OCI-LY3 (cell line): ENCODE measurements around the gene TMEM121B.

Experiments
- H2AFZ ChIP-seq: fragments of 200-600, 300-600 bp; shearing (Covaris generic); 2 replicates; pipeline ENCODE4 v1.6.0; 2014; ENCODE audit warnings: antibody characterized with exemption, low read depth, low read length
- H3K27ac ChIP-seq: fragments of 200-600, 300-600 bp; sonication (generic); 2 replicates; pipeline ENCODE4 v1.5.1; 2014; ENCODE audit warnings: mild to moderate bottlenecking, low read length, moderate library complexity, mixed read lengths
- H3K27me3 ChIP-seq: fragments of 200-600, 300-600 bp; sonication (generic); 2 replicates; pipeline ENCODE4 v1.6.1; 2014; ENCODE audit warnings: low read depth, low read length, mixed read lengths
- H3K36me3 ChIP-seq: fragments of 200-600, 300-600 bp; sonication (generic); replicated peaks from 2 replicates; pipeline ENCODE3; 2014; ENCODE audit warnings: low read depth, low read length, mixed read lengths
- H3K4me1 ChIP-seq: fragments of 300-600, 200-600 bp; sonication (generic); 2 replicates; pipeline ENCODE4 v1.6.1; 2014; ENCODE audit warnings: low read length, mixed read lengths
- H3K4me2 ChIP-seq: fragments of 200-600, 300-600 bp; sonication (generic); 2 replicates; pipeline ENCODE4 v1.6.1; 2014; ENCODE audit warnings: low read length, mixed read lengths
- H3K4me3 ChIP-seq: fragments of 300-600, 200-600 bp; sonication (generic); 2 replicates; pipeline ENCODE4 v1.5.1; 2014; ENCODE audit warnings: antibody characterized with exemption, mild to moderate bottlenecking, low read length, moderate library complexity
- H3K79me2 ChIP-seq: fragments of 300-600, 200-600 bp; shearing (Covaris generic); 2 replicates; pipeline ENCODE4 v1.6.1; 2014; ENCODE audit warnings: mild to moderate bottlenecking, low read length, mixed read lengths
- H3K9ac ChIP-seq: fragments of 300-600, 200-600 bp; shearing (Covaris generic); 2 replicates; pipeline ENCODE4 v1.6.0; 2014; ENCODE audit warnings: mild to moderate bottlenecking, low read length, moderate library complexity
- H3K9me3 ChIP-seq: fragments of 200-600, 300-600 bp; shearing (Covaris generic); 2 replicates; pipeline ENCODE4 v1.6.1; 2014; ENCODE audit warnings: low read length, mixed read lengths; ENCODE audit not compliant: insufficient read depth
- H4K20me1 ChIP-seq: fragments of 200-600, 300-600 bp; sonication (generic); 2 replicates; pipeline ENCODE4 v1.6.1; 2016; ENCODE audit warnings: low read length, mixed read lengths; ENCODE audit not compliant: insufficient read depth
- EZH2phosphoT487 ChIP-seq: fragments of 200-600 bp; shearing (Covaris generic); IDR thresholded peaks from 2 replicates; pipeline ENCODE4 v1.6.1; 2018; ENCODE audit warnings: antibody characterized with exemption, mixed run types, low read depth
- TF ChIP-seq, protein P1 (sequence below): fragments of 200-600, 300-600 bp; sonication (generic); IDR thresholded peaks from 2 replicates; pipeline ENCODE4 v1.5.1; 2014; ENCODE audit warnings: antibody characterized with exemption, low read length, low read depth

Gene TMEM121B

DNA sequence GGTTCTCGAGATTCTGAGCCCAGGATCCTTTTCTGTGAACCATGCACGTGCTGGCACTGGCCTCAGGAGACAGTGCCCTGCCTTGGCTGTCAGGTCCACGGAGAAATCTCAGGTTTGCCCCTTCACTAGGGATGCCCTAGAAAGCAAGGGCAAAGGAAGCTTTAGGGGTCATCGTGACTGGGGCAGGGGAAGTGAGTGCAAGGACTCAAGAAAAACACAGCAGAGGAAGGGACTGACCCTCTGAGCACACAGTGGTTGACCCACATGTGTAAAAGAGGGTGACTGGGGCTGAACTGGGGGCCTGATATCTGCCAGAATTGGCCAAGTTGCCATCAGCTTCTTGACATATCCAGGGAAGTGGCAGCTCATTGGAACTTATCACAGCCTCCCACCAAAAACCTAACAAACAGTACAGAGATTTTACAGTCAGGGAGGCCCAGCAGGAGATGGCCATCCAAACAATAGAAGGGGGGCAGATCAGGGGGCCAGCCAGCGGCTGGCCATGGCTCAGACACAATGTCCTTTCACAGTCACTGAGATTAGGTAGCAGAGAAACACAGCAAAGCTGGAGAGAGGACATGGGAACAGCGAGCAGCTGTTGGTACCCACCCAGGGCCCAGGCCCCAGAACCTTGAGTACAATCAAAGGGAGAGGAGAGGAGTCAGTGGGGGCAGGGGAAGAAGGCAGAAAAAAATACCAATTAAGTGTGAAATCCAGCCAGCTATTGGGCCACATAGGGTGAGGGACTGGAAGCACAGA, 4.4 kb downstream of the TMEM121B start:
- Histone ChIP-seq H2AFZ (no peak overlapping the region), H4K20me1 (no peaks in the 10 kb centered on the region), H3K4me2 (no peak overlapping the region), H3K36me3 (no peaks in the 10 kb centered on the region), H3K79me2 (no peaks in the 10 kb centered on the region), H3K4me1 (peaks cover 16% of the 10 kb centered on the region), H3K27ac (no peak overlapping the region), H3K9ac (no peak overlapping the region), H3K4me3 (no peak overlapping the region), H3K27me3 (no peaks in the 10 kb centered on the region), H3K9me3 (no peaks in the 10 kb centered on the region)
- TF ChIP-seq, protein P1, sequence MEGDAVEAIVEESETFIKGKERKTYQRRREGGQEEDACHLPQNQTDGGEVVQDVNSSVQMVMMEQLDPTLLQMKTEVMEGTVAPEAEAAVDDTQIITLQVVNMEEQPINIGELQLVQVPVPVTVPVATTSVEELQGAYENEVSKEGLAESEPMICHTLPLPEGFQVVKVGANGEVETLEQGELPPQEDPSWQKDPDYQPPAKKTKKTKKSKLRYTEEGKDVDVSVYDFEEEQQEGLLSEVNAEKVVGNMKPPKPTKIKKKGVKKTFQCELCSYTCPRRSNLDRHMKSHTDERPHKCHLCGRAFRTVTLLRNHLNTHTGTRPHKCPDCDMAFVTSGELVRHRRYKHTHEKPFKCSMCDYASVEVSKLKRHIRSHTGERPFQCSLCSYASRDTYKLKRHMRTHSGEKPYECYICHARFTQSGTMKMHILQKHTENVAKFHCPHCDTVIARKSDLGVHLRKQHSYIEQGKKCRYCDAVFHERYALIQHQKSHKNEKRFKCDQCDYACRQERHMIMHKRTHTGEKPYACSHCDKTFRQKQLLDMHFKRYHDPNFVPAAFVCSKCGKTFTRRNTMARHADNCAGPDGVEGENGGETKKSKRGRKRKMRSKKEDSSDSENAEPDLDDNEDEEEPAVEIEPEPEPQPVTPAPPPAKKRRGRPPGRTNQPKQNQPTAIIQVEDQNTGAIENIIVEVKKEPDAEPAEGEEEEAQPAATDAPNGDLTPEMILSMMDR, result no peak
- TF ChIP-seq EZH2phosphoT487, result no peak

DNA sequence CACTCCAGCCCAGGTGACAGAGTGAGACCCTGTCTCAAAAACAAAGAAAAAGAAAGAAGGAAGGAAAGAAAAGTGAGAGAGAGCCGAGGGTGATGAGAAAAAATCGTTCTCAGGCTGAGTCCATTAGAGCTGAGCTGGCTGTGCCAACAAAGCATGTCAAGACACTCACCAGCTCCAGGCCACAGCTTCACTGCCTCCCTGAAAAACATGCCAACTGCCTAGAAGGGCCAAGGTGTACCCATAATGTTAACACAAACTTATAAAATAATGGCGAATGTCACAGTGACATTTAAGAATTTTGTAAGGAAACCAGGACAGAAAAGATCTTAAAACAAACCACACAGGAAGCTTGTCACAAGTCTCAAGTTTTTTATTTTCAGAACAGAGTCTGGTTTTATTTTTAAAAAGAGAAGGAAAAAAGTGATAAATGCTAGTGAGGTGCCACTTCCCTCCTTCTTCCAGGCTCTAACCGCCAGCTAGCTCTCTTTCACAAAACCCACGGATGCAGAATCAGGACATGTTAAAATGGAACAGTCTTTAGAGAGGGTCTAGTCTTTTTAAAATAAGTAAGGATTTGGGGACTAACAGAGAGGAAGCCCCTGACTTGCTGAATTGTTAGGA, 5.1 kb downstream of the TMEM121B start:
- H3K9ac ChIP-seq, result no peak overlapping the region
- H3K27ac ChIP-seq, result no peak overlapping the region
- H3K27me3 ChIP-seq, result no peaks in the 10 kb centered on the region
- H3K36me3 ChIP-seq, result no peaks in the 10 kb centered on the region
- TF ChIP-seq, protein P1, result no peak
- no peak for TF ChIP-seq EZH2phosphoT487
- no peak overlapping the region for H3K4me3 ChIP-seq
- no peak overlapping the region for H3K4me2 ChIP-seq
- H2AFZ ChIP-seq, result no peak overlapping the region
- H3K9me3 ChIP-seq, result no peaks in the 10 kb centered on the region
- H4K20me1 ChIP-seq, result no peaks in the 10 kb centered on the region
- peaks cover 16% of the 10 kb centered on the region for H3K4me1 ChIP-seq
- H3K79me2 ChIP-seq, result no peaks in the 10 kb centered on the region

DNA sequence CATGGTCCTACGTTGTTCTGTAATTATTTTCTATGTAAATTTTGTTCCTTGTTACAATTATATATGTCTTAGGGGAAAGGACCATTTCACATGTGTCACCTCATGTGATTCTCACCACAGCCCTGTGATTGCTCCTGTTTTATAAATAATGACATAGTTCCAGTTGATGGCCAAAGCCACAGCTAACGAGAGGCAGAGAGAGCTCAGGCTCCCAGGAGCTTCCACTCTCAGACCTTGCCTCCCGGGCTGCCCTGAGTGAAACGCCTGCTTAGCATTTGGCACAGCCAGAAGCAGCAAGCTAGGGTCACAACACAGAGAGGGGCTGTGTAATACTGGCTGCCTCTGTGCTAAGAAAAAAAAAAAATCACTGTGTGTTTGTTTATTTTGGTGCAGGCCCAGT, 5.9 kb downstream of the TMEM121B start:
- H3K4me2 ChIP-seq, result no peak overlapping the region

DNA sequence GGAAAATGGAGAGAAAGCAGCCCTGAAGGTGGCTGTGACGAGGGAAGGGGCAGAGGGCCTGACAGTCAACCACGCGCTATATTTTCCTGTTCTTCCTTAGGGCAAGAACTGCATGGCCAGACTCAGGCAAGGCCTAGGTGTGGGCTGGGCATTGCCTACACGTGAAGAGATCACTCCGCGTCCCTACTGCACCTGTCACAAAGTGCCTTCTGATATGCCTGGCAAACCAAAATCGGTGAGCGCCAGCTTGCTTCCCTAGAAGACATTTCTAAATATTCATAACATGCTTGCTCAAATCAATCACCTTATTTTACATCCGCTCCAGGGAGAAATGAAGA, 6.3 kb downstream of the TMEM121B start:
- H3K27me3 ChIP-seq, result no peaks in the 10 kb centered on the region
- no peak overlapping the region for H3K4me2 ChIP-seq
- no peak overlapping the region for H2AFZ ChIP-seq
- H3K79me2 ChIP-seq, result no peaks in the 10 kb centered on the region
- no peak overlapping the region for H3K9ac ChIP-seq
- peaks cover 2% of the 10 kb centered on the region for H3K36me3 ChIP-seq
- H3K27ac ChIP-seq, result no peak overlapping the region
- TF ChIP-seq, protein P1, result no peak
- no peak for TF ChIP-seq EZH2phosphoT487
- no peaks in the 10 kb centered on the region for H4K20me1 ChIP-seq
- no peak overlapping the region for H3K4me3 ChIP-seq
- H3K4me1 ChIP-seq, result peaks cover 16% of the 10 kb centered on the region
- H3K9me3 ChIP-seq, result no peaks in the 10 kb centered on the region

More for the DNA sequence above, 5.9 kb downstream of the TMEM121B start:
- no peak overlapping the region for H3K4me3 ChIP-seq
- H3K9ac ChIP-seq, result no peak overlapping the region
- H3K9me3 ChIP-seq, result no peaks in the 10 kb centered on the region
- H3K27ac ChIP-seq, result no peak overlapping the region
- H2AFZ ChIP-seq, result no peak overlapping the region
- TF ChIP-seq, protein P1, result no peak
- no peak for TF ChIP-seq EZH2phosphoT487
- H3K27me3 ChIP-seq, result no peaks in the 10 kb centered on the region
- peaks cover 16% of the 10 kb centered on the region for H3K4me1 ChIP-seq
- H3K79me2 ChIP-seq, result no peaks in the 10 kb centered on the region
- H3K36me3 ChIP-seq, result no peaks in the 10 kb centered on the region
- no peaks in the 10 kb centered on the region for H4K20me1 ChIP-seq
